OCI-LY3 (cell line): ENCODE data around the gene DOCK4.

Source experiments
- CTCF ChIP-seq: fragments of 200-600, 300-600 bp; sonication (generic); IDR thresholded peaks from 2 replicates; pipeline ENCODE4 v1.5.1; 2014; ENCODE audit warnings: antibody characterized with exemption, low read length, low read depth
- EZH2phosphoT487 ChIP-seq: fragments of 200-600 bp; shearing (Covaris generic); IDR thresholded peaks from 2 replicates; pipeline ENCODE4 v1.6.1; 2018; ENCODE audit warnings: antibody characterized with exemption, mixed run types, low read depth

- TF ChIP-seq CTCF (no peak), EZH2phosphoT487 (no peak)
Observed at GRCh38 chr7:112007185-112007584, 199.0 kb downstream of the DOCK4 start.
